ENCODE measurements around the gene ASTN2. TPM values are rescaled to one million over a fixed set of nuclear protein-coding genes. Genes with fewer than 3 reads are reported as not detected.

ASTN2 gene
- total RNA-seq, 4 donors from 2014 or later, result 4.0 to 7.0 (median 4.9) TPM

- no peak overlapping the region for H3K27ac ChIP-seq
- no peak for ATAC-seq
- H3K27me3 ChIP-seq, result no peaks in the 10 kb centered on the region
- H3K4me3 ChIP-seq, result no peak overlapping the region
- H3K36me3 ChIP-seq, result no peaks in the 10 kb centered on the region
- 75 to 100% methylated on average over 1 of the region's 1 CpG for WGBS, 2 donors (ENCODE audit: low coverage in 1 of 2)
- TF ChIP-seq POLR2A (IDR thresholded peaks at IDR 0.05) (no peak), POLR2AphosphoS5 (IDR thresholded peaks at IDR 0.05) (no peak), EP300 (IDR thresholded peaks at IDR 0.05) (no peak)
- TF ChIP-seq, protein P1, sequence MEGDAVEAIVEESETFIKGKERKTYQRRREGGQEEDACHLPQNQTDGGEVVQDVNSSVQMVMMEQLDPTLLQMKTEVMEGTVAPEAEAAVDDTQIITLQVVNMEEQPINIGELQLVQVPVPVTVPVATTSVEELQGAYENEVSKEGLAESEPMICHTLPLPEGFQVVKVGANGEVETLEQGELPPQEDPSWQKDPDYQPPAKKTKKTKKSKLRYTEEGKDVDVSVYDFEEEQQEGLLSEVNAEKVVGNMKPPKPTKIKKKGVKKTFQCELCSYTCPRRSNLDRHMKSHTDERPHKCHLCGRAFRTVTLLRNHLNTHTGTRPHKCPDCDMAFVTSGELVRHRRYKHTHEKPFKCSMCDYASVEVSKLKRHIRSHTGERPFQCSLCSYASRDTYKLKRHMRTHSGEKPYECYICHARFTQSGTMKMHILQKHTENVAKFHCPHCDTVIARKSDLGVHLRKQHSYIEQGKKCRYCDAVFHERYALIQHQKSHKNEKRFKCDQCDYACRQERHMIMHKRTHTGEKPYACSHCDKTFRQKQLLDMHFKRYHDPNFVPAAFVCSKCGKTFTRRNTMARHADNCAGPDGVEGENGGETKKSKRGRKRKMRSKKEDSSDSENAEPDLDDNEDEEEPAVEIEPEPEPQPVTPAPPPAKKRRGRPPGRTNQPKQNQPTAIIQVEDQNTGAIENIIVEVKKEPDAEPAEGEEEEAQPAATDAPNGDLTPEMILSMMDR (IDR thresholded peaks at IDR 0.05), result no peak
- H3K9me3 ChIP-seq, result no peaks in the 10 kb centered on the region
- H3K4me1 ChIP-seq, result no peaks in the 10 kb centered on the region
Measured at GRCh38 chr9:116888066-116888465, 526.8 kb downstream of the ASTN2 start.

- Histone ChIP-seq H3K4me1 (no peaks in the 10 kb centered on the region), H3K4me3 (no peak overlapping the region), H3K27me3 (no peaks in the 10 kb centered on the region), H3K27ac (no peak overlapping the region), H3K9me3 (peaks cover 0 to 4% (median 0%) of the 10 kb centered on the region in 3 donors), H3K36me3 (no peaks in the 10 kb centered on the region)
- TF ChIP-seq EP300 (IDR thresholded peaks at IDR 0.05) (no peak), POLR2A (IDR thresholded peaks at IDR 0.05) (no peak), POLR2AphosphoS5 (IDR thresholded peaks at IDR 0.05) (no peak)
- TF ChIP-seq, protein P1 (IDR thresholded peaks at IDR 0.05), result no peak
- no peak for ATAC-seq
- 71 to 89% methylated on average over 1 of the region's 1 CpG for WGBS, 2 donors (ENCODE audit: low coverage in 1 of 2)
Measured at GRCh38 chr9:116883676-116884075, 531.2 kb downstream of the ASTN2 start.

DNA sequence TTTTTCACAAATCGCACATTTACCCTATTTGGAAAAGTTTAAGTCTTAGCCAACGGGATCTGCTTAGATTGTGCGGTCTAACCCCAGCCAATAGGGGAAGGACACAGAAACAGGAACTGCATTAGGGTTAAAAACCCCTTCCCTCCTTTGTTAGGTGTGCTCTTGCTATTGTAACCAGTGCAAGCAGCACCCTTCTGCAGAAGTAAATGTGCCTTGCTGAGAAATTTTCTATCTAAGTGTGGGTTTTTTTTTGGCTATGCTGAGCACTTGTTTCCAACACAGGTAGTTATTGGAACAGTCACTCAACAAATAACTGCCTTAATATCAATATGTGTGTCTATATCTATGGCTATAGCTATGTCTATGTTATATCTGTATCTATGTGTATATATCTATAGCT, 537.8 kb downstream of the ASTN2 start:
- Histone ChIP-seq H3K4me1 (no peaks in the 10 kb centered on the region), H3K27me3 (peaks cover 3% of the 10 kb centered on the region), H3K4me3 (no peak overlapping the region), H3K36me3 (no peaks in the 10 kb centered on the region), H3K27ac (no peak overlapping the region), H3K9me3 (peaks cover 0 to 36% (median 0%) of the 10 kb centered on the region in 3 donors)
- TF ChIP-seq EP300 (IDR thresholded peaks at IDR 0.05) (no peak), POLR2AphosphoS5 (IDR thresholded peaks at IDR 0.05) (no peak), POLR2A (IDR thresholded peaks at IDR 0.05) (no peak)
- TF ChIP-seq, protein P1 (IDR thresholded peaks at IDR 0.05), result no peak
- no peak for ATAC-seq
- 77 to 92% methylated on average over 3 of the region's 3 CpGs for WGBS, 2 donors (ENCODE audit: low coverage in 1 of 2)

DNA sequence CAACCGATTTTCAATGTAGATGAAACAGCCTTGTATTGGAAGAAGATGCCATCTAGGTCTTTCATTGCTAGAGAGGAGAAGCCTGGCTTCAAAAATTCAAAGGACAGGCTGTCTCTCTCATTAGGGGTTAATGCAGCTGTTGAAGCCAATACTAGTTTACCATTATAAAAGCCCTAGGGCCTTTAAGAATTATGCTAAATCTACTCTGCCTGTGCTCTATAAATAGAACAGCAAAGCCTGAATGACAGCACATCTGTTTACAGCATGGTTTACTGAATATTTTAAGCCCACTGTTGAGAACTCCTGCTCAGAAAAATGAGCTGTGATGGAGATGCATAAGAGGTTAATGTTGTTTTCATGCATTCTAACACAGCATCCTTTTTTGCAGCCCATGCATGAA, 539.3 kb downstream of the ASTN2 start:
- H3K36me3 ChIP-seq, result no peaks in the 10 kb centered on the region
- H3K27me3 ChIP-seq, result peaks cover 3% of the 10 kb centered on the region
- TF ChIP-seq POLR2AphosphoS5 (IDR thresholded peaks at IDR 0.05) (no peak), POLR2A (IDR thresholded peaks at IDR 0.05) (no peak), EP300 (IDR thresholded peaks at IDR 0.05) (no peak)
- TF ChIP-seq, protein P1 (IDR thresholded peaks at IDR 0.05), result no peak
- no peak overlapping the region for H3K27ac ChIP-seq
- 38 to 40% methylated on average over 1 of the region's 1 CpG for WGBS, 2 donors (ENCODE audit: low coverage in 1 of 2)
- H3K9me3 ChIP-seq, result peaks cover 0 to 36% (median 0%) of the 10 kb centered on the region in 3 donors
- H3K4me3 ChIP-seq, result no peak overlapping the region
- no peaks in the 10 kb centered on the region for H3K4me1 ChIP-seq
- no peak for ATAC-seq
